Tibial nerve (tissue), 4 donors: ENCODE measurements around the gene CFAP299. TPM values are rescaled to one million over a fixed set of nuclear protein-coding genes. Genes with fewer than 3 reads are reported as not detected.

ENCODE experiments used
- DNase-seq, 2 donors: peaks; one replicate each; pipeline ENCODE4 v3.0.0-alpha.2; 2019; ENCODE audit warnings: low spot score in 2 of 2
- H3K27ac ChIP-seq, 4 donors: fragments of 200-600 bp; sonication (generic) in 3 of 4; one replicate each; pipeline ENCODE4 v1.5.1; 2017 to 2019; ENCODE audit warnings: mild to moderate bottlenecking in 1 of 4
- H3K27me3 ChIP-seq, 2 donors: fragments of 200-600 bp; sonication (generic) in 1 of 2; one replicate each; pipeline versions ENCODE4 v1.5.1 to v1.6.0; 2017 to 2019
- H3K36me3 ChIP-seq, 3 donors: fragments of 200-600 bp; sonication (generic); one replicate each; pipeline ENCODE4 v1.5.1; 2018 to 2019
- H3K4me1 ChIP-seq, 4 donors: fragments of 200-600 bp; sonication (generic) in 3 of 4; one replicate each; pipeline ENCODE4 v1.5.1; 2017 to 2019
- H3K4me3 ChIP-seq, 4 donors: fragments of 200-600 bp; sonication (generic) in 3 of 4; one replicate each; pipeline ENCODE4 v1.5.1; 2017 to 2019; ENCODE audit warnings: mild to moderate bottlenecking in 1 of 4, moderate library complexity in 1 of 4
- H3K9me3 ChIP-seq, 4 donors: fragments of 200-600 bp; sonication (generic) in 3 of 4; one replicate each; pipeline ENCODE4 v1.5.1; 2017 to 2019
- CTCF ChIP-seq, 5 experiments: fragments of 200-600 bp in 3 of 5; fragments of 450-650 bp in 2 of 5; sonication (generic) in 3 of 5; IDR thresholded peaks; one replicate each; pipeline ENCODE4 v1.5.1; 2016 to 2019; ENCODE audit warnings: antibody characterized with exemption in 5 of 5, mild to moderate bottlenecking in 3 of 5, moderate library complexity in 2 of 5
- EP300 ChIP-seq, 2 donors: sonication (generic); formaldehyde crosslinking; IDR thresholded peaks; one replicate each; pipeline ENCODE4 v1.6.1; 2017; ENCODE audit warnings: antibody characterized with exemption in 2 of 2, mild to moderate bottlenecking in 1 of 2
- POLR2A ChIP-seq, 2 donors: fragments of 450-650 bp; IDR thresholded peaks; one replicate each; pipeline ENCODE4 v1.6.1; 2017; ENCODE audit warnings: antibody characterized with exemption in 2 of 2, mild to moderate bottlenecking in 2 of 2, moderate library complexity in 2 of 2
- WGBS, 2 donors: methylation state at CpG; one replicate each; pipeline ENCODE4 v1.1.5; 2018; 5-methylcytosine and 5-hydroxymethylcytosine counted together
- total RNA-seq, 4 donors: library from RNA; depleted of rRNA; stranded (reverse); fragments of >200 nt; gene quantifications; one replicate each; pipeline ENCODE4 v1.1.0, GENCODE V29; 2016

Gene CFAP299
- total RNA-seq, 4 donors from 2014 or later = under 0.01 to 0.87 (median 0.39) TPM; not detected in 1

GRCh38 chr4:80846210-80846609 is 510.7 kb downstream of the CFAP299 start:
- Histone ChIP-seq H3K4me1 (no peaks in the 10 kb centered on the region), H3K27me3 (no peaks in the 10 kb centered on the region), H3K9me3 (peaks cover 0 to 10% (median 0%) of the 10 kb centered on the region in 4 donors), H3K27ac (no peak overlapping the region), H3K4me3 (no peak overlapping the region), H3K36me3 (no peaks in the 10 kb centered on the region)
- no peak for DNase-seq
- TF ChIP-seq CTCF (IDR thresholded peaks at IDR 0.05) (no peak), EP300 (IDR thresholded peaks at IDR 0.05) (no peak)

DNA sequence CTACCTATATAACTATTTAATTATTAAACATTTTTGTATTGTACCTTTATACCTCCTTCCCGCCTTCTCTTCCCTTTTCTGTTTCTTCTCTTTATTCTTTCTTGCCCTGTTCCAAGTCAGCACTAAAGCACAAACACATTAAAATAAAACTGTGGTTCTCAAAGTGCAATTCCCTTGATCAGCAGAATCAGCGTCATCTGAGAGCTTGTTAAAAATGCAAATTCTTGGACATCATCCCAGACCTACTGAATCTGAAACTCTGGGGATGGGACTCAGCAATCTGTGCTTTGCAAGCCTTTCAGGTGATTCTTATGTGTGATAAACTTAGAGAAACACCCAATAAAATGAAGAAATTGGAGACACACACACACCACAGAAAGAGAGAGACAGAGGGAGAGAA is 516.5 kb downstream of the CFAP299 start:
- no peak for TF ChIP-seq EP300 (IDR thresholded peaks at IDR 0.05)
- no peaks in the 10 kb centered on the region for H3K4me1 ChIP-seq
- H3K27ac ChIP-seq = no peak overlapping the region
- H3K36me3 ChIP-seq = no peaks in the 10 kb centered on the region
- DNase-seq = no peak
- H3K9me3 ChIP-seq = no peaks in the 10 kb centered on the region
- no peak overlapping the region for H3K4me3 ChIP-seq
- no peaks in the 10 kb centered on the region for H3K27me3 ChIP-seq
- WGBS, 2 donors = 62 to 68% methylated on average over 2 of the region's 2 CpGs

- DNase-seq = no peak
- Histone ChIP-seq H3K27me3 (no peaks in the 10 kb centered on the region), H3K9me3 (no peaks in the 10 kb centered on the region), H3K4me1 (no peaks in the 10 kb centered on the region), H3K36me3 (no peaks in the 10 kb centered on the region), H3K27ac (no peak overlapping the region), H3K4me3 (no peak overlapping the region)
- TF ChIP-seq EP300 (IDR thresholded peaks at IDR 0.05) (no peak), POLR2A (IDR thresholded peaks at IDR 0.05) (no peak), CTCF (IDR thresholded peaks at IDR 0.05) (no peak)
- WGBS, 2 donors = 92 to 97% methylated on average over 1 of the region's 1 CpG
These were observed 538.0 kb downstream of the CFAP299 start for GRCh38 chr4:80873571-80873970.

- WGBS, 2 donors = 93 to 96% methylated on average over 2 of the region's 2 CpGs
- Histone ChIP-seq H3K4me3 (no peak overlapping the region), H3K27ac (no peak overlapping the region), H3K36me3 (no peaks in the 10 kb centered on the region), H3K4me1 (no peaks in the 10 kb centered on the region), H3K27me3 (no peaks in the 10 kb centered on the region), H3K9me3 (no peaks in the 10 kb centered on the region)
- TF ChIP-seq EP300 (IDR thresholded peaks at IDR 0.05) (no peak), POLR2A (IDR thresholded peaks at IDR 0.05) (no peak), CTCF (IDR thresholded peaks at IDR 0.05) (no peak)
- no peak for DNase-seq
These were observed 539.4 kb downstream of the CFAP299 start for GRCh38 chr4:80874979-80875378.

DNA sequence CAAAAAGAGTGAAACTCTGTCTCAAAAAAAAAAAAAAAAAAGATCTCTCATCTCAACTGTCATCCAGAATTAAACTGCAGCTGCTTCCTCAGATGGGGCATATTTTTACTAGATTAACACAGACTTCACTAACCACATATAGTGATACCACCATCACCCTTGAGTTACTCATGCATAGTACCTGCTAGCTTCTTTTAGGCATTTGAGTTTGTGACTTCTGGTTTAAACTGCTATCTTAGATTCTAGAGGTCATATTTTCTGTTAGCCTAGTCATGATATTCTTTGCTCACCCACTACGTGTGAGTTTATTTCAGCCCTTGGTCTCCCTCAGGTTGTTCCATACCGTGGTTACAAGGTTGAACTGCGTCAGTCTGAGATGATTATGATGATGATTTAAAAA is 540.1 kb downstream of the CFAP299 start:
- Histone ChIP-seq H3K27me3 (no peaks in the 10 kb centered on the region), H3K4me1 (no peaks in the 10 kb centered on the region), H3K9me3 (no peaks in the 10 kb centered on the region), H3K27ac (no peak overlapping the region), H3K4me3 (no peak overlapping the region), H3K36me3 (no peaks in the 10 kb centered on the region)
- TF ChIP-seq CTCF (IDR thresholded peaks at IDR 0.05) (no peak), EP300 (IDR thresholded peaks at IDR 0.05) (no peak), POLR2A (IDR thresholded peaks at IDR 0.05) (no peak)
- DNase-seq = no peak
- 83 to 92% methylated on average over 3 of the region's 3 CpGs for WGBS, 2 donors

GRCh38 chr4:80876810-80877209 is 541.3 kb downstream of the CFAP299 start:
- Histone ChIP-seq H3K4me1 (no peaks in the 10 kb centered on the region), H3K27me3 (no peaks in the 10 kb centered on the region), H3K36me3 (no peaks in the 10 kb centered on the region), H3K9me3 (no peaks in the 10 kb centered on the region), H3K4me3 (no peak overlapping the region), H3K27ac (no peak overlapping the region)
- no peak for TF ChIP-seq POLR2A (IDR thresholded peaks at IDR 0.05)
- no peak for TF ChIP-seq CTCF (IDR thresholded peaks at IDR 0.05)
- no peak for TF ChIP-seq EP300 (IDR thresholded peaks at IDR 0.05)
- no peak for DNase-seq
